ENCODE measurements around the gene LPCAT4.

DNA sequence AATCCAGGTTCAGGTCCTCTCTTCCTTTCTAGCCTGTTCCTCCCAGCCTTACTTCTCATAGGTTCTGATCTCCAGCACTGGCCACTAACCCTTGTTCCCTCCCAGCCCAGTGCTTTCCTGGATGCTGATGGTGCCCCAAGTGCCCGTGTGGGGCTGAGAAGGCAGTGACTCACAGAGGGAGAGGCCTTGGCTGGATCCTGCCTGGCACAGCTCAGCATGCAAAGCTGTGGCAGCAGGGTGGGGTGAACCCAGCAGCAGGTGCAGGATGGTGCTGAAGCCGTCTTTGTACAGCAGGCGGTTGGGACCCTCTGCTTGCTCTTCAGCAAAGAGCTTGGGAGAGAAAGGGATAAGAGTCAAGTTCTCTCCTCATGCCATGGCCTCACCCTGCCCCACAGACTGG, 7.6 kb downstream of the LPCAT4 start:
- TF ChIP-seq GATA2 (IDR thresholded peaks at IDR 0.05; ENCODE audit: low read depth, low read length) = no peak
- TF ChIP-seq GATA3 (IDR thresholded peaks at IDR 0.05; ENCODE audit: low read depth, low read length) = no peak
